Endometrial microvascular endothelial cells (primary cell): ENCODE results near the gene VEGFA. TPM values are rescaled to one million over a fixed set of nuclear protein-coding genes. Genes with fewer than 3 reads are reported as not detected.

ENCODE experiments used
- in situ Hi-C: cut with HindIII; loops from 2 replicates; pipeline ENCODE4 v1.10.0; 2017; ENCODE audit warnings: low sequenced_read_pairs, low pct_unique_long_range_greater_than_20kb; ENCODE audit errors: inconsistent ontology term
- total RNA-seq: library from RNA; depleted of rRNA; stranded (reverse); fragments of >200 nt; gene quantifications from one replicate; pipeline ENCODE4 v1.2.3, GENCODE V29; 2015; ENCODE audit errors: inconsistent ontology term

Gene VEGFA
- total RNA-seq, 1 donor from 2014 or later: 12.4 TPM

- in situ Hi-C loops: no loop called here
Observed at GRCh38 chr6:43828711-43829110, 58.7 kb downstream of the VEGFA start.

DNA sequence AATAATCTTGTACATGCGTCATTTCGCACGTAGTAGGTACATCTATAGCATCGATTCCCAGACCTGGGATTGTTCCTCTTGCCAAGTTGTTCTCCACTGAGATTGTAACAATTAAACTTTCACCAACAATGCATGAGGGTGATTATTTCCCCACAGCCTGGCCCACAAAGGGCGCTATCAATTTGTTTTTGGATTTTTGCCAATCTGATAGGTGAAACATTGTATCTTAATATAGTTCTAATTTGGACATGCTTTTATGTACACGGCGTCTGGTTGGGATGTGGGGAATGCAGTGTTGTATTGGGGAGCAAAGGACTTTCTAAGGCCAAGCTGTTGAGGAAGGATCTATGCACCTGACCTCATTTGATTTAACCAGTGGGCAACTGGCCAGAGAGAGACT lies 59.5 kb downstream of the VEGFA start:
- in situ Hi-C loops: no loop called here

DNA sequence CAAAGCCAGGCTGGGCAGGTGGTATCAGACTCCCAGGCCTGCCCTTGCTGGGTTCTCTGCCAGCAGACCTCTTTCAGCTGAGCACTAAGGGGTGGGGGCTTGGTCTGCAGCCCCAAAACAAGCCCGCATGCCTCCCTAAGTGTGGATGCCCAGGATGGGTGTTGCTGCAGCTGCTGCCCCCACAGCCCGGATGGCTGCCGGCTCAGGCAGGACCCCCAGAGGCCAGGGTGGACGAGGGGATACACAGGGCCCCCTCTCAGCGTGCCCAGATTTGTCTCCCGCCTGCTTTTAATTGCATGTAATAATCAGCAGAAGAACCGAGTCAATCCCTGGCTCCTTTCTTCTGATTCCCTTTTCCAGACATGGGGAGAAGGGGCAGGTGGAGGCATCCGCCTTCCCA lies 60.8 kb downstream of the VEGFA start:
- in situ Hi-C loops: no loop called here

DNA sequence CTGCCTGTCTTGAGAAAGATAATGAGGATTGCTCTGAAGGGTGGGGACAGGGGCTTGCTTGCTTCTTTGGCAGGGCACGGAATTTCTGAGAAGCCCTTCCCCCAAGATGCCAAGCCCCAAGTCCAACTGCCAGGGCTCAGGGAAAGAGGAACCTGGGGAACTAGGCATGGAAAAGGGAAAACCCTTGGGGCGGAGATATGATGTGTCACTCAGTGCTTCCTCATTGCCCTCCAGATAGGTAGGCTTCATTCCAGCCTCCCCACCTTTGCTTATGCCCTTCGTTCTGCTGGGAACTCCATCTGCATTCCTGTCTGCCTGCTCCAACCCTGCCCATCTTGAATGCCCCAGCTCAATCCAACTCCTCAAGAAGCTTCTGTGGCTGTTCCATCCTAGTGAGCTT lies 61.2 kb downstream of the VEGFA start:
- in situ Hi-C loops: no loop called here

- in situ Hi-C loops: no loop called here
Observed at GRCh38 chr6:43833223-43833995, 63.4 kb downstream of the VEGFA start.

DNA sequence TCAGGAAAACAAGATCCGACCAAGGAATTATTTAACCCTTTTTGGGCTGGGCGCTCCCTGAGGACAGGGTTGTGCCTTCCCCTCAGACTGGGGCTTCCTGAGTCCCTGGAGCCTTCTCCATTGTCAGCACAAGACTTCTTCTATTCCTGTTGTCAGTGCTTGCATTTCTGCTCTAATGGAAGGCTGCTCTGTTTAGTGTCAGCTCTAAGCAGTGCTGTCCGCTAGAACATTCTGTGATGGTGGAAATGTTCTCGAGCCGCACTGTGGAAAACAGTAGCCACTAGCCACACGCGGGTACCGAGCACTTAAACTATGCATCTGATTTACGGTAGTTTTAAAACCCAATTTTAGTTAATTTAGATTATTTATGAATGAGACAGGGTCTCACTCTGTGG lies 64.0 kb downstream of the VEGFA start:
- in situ Hi-C loops: no loop called here

DNA sequence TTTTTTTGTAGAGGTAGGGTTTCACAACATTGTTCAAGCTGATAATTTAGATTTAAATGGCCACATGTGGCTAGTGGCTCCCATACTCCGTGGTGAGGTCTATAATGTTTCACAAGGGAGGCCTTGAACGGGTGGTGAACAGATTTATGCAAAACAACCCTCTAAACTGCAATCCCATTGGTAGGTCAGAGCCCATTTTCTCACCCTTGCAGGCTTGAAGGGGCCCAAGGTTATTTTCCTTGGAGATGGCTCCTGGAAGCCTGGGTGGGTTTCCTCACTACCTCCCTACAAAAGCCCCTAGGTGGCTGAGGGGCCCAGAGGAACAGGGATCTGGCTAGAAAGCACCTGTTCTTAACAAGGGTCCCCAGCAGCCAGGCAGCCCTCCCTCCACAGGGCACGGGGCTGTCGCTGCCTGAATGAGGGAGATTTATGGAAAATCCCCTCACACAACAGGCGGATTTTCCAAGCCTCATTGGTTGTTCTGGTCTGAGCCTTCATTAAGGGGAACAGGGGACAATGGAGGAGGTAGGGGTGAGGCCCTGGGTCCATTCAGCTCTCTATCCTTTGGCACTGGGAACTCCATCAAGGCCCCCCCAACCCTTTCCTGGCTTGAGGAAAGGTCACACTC lies 64.6 kb downstream of the VEGFA start:
- in situ Hi-C loops: no loop called here

GRCh38 chr6:43835872-43836419 lies 65.9 kb downstream of the VEGFA start:
- in situ Hi-C loops: no loop called here

Other genes starting within 250 kb of the VEGFA start
- 37.4 TPM for gene XPO5, start 194.2 kb upstream of the VEGFA start, total RNA-seq
- 25.6 TPM for gene POLH, start 194.0 kb upstream of the VEGFA start, total RNA-seq
- gene GTPBP2, start 140.9 kb upstream of the VEGFA start, total RNA-seq: 62.5 TPM
- gene MAD2L1BP, start 134.4 kb upstream of the VEGFA start, total RNA-seq: 43.9 TPM
- not detected for gene RSPH9, start 125.2 kb upstream of the VEGFA start, total RNA-seq
- 32.7 TPM for gene MRPS18A, start 82.4 kb upstream of the VEGFA start, total RNA-seq